HG03139 (cell line): ENCODE results near the gene NPAS2.

Experiments used
- ATAC-seq: cut with Tn5 transposase; IDR thresholded peaks from one replicate; pipeline ENCODE4 v1.9.1; 2021; ENCODE audit not compliant: unreplicated experiment

The NPAS2 gene

GRCh38 chr2:101037161-101037755, 217.3 kb downstream of the NPAS2 start:
- ATAC-seq: no peak

- no peak for ATAC-seq
Measured at GRCh38 chr2:101038455-101039255, 218.7 kb downstream of the NPAS2 start.

GRCh38 chr2:101040072-101040471, 220.1 kb downstream of the NPAS2 start:
- ATAC-seq: no peak

- no peak for ATAC-seq
Measured at GRCh38 chr2:101040761-101041160, 220.8 kb downstream of the NPAS2 start.

- no peak for ATAC-seq
Measured at GRCh38 chr2:101041413-101041812, 221.5 kb downstream of the NPAS2 start.

- ATAC-seq: no peak
Measured at GRCh38 chr2:101045330-101045729, 225.4 kb downstream of the NPAS2 start.
